GM19452 (cell line): ENCODE results near the gene TECPR2.
"Not testable (repeated sequence)": the region's sequence is repeated elsewhere in the genome, so short reads cannot be mapped to it uniquely, and the experiment has no call there.

Source experiments
- ATAC-seq: cut with Tn5 transposase; IDR thresholded peaks from one replicate; pipeline ENCODE4 v1.9.1; 2021; ENCODE audit not compliant: unreplicated experiment

Gene TECPR2

DNA sequence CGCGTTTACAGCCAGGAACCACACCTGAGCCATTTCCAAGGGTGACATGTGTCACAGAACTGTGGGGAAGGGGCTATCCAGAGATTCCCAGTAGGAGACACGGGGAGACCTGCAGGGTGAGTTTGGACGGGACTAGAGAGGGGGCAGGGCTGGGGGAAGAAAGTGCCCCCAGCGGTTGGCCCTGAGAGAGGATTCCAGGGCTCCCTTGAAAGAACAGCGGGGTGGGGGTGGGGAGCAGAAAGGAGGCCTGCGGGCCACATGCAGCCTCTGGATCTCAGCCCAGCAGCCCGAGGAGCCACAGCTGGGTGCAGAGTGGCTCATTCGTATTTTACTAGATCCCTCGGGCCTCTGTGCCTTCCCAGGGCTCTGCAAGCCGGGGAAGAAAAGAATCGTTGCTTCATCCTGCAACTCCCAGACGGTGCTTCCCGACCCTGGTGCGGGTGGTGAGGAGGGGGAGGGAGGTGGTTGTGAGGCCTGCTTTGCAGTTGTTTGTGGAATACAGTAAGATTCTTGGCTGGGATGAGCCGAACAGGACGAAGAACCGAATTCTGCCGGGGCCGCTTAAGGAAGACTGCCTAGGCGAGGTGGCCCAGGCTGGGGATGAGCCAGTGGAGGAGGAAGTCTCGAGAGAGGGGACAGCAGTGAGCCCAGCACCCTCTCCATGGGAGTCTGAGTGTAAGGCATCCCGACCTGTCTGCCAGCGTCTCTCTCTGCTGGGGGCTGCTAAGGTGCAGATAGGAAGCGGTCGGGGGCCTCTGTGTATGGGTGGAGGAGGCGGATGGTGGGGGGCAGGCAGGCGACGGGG is 182.9 kb downstream of the TECPR2 start:
- ATAC-seq, result no peak

DNA sequence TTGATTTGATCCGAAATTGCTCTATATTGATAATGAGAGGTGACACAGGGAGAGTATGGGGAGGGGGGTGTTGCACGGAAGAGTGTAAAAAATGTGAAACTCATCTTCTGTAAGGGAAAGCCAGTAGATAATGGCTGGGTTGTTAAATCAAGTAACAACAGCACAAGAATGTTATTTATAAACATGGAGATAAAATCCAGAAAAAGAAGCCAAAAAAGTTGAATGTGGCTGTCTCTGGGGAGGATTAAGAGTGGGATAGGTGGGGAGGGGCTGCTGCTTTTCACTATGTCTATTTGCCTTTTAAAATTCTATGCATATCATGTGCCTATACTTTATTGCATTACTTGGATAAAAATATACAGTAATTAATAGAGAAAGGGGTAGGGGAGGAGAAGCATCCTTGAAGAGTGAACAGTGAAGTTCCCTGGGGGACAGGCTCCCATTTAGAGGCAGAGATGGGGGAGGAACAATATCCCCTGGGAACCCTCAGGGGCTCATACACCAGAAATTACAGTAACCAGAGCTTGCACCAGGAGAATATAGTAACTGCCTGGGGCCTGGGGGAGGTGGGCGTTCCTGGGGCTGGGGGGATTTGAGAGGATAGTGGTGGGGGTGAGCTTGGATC is 186.0 kb downstream of the TECPR2 start:
- ATAC-seq, result no peak

DNA sequence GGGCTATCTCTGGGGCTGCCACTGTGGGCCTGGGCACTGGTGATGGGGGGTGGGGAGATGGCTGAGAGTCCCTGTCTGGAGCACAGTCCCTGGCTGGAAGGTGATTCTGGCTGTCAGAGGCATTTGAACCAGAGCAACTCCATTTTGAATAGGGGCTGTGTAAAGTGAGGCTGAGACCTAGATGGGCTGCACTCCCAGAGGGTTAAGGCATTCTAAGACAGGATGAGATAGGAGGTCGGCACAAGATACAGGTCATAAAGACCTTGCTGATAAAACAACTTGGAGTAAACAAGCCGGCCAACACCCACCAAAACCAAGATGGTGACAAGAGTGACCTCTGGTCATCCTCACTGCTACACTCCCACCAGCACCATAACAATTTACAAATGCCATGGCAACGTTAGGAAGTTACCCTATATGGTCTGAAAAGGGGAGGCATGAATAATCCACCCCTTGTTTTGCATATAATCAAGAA is 188.2 kb downstream of the TECPR2 start:
- not testable (repeated sequence) for ATAC-seq
